HL-60 (cell line): Measurements from ENCODE around the gene USP40.

Experiments
- DNase-seq, 2 experiments: peaks; one replicate each; pipeline ENCODE4 v3.0.0-alpha.2; 2010 to 2020; ENCODE audit warnings: low read depth in 1 of 2, low spot score in 1 of 2
- H3K27ac ChIP-seq: fragments of 250-450 bp; sonication (Bioruptor Pico); replicated peaks from 2 replicates; pipeline ENCODE4 v1.5.1; 2020; ENCODE audit warnings: mild to moderate bottlenecking, moderate library complexity
- H3K27me3 ChIP-seq: fragments of 250-450 bp; sonication (Bioruptor Pico); 2 replicates; pipeline ENCODE4 v1.5.1; 2021; ENCODE audit warnings: mild to moderate bottlenecking, moderate library complexity; ENCODE audit not compliant: insufficient read depth, poor library complexity, severe bottlenecking
- H3K4me3 ChIP-seq: replicated peaks from 2 replicates; pipeline ENCODE4 v1.5.1; 2011; ENCODE audit warnings: mild to moderate bottlenecking, control low read depth, low read length; ENCODE audit not compliant: insufficient read depth
- GABPA ChIP-seq: IDR thresholded peaks from 2 replicates; pipeline ENCODE4 v1.6.1; 2012; ENCODE audit warnings: low read depth
- POLR2AphosphoS5 ChIP-seq: IDR thresholded peaks from 2 replicates; pipeline ENCODE4 v1.6.1; 2012; ENCODE audit warnings: low read depth
- SPI1 ChIP-seq: IDR thresholded peaks from 2 replicates; pipeline ENCODE4 v1.6.1; 2012; ENCODE audit warnings: low read depth, mild to moderate bottlenecking, borderline replicate concordance
- TF ChIP-seq, protein P1 (sequence below): IDR thresholded peaks from 2 replicates; pipeline ENCODE4 v1.6.1; 2012; ENCODE audit warnings: low read depth; ENCODE audit not compliant: insufficient replicate concordance
- TF ChIP-seq, protein P2 (sequence below): IDR thresholded peaks from one replicate; pipeline ENCODE4 v1.5.1; 2011; ENCODE audit warnings: low read length, control low read depth, inconsistent platforms; ENCODE audit not compliant: insufficient read depth

Gene USP40

DNA sequence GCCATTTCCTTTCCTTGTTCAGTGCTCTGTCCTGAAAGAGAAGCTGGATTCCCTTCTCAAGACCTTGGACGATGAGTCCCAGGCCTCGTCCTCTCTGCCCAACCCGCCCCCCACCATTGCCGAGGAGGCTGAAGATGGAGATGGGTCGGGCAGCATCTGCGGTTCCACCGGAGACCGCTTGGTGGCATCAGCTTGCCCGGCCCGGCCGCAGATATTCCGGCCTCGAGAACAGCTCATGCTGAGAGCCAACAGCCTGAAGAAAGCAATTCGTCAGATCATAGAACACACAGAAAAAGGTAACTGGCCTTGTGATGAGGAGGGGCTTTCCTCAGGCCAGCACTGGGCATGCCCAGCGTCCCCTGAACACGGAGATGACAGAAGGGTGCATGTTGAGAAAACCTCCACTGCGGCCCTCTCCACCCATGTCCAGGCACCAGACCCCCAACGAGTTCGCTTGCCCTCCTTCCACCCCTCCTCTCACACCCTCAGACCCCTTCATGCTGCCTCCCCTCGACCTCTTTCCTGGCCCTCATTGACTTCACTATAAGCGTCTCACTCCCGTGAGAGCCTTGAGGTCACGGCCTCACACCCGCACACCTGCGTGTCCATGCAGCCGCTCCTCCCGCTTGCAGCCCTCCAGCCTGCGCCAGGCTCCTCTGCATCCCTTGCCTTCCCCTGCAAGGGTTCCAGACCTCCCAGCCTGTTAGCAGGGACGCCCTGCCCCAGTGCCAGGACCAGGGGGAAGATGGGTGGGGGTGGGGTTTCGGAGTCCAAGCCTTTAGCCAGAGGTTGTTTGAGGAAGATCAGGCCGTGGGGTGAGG lies 117.3 kb downstream of the USP40 start:
- no peaks in the 10 kb centered on the region for H3K27me3 ChIP-seq
- H3K27ac ChIP-seq: no peak overlapping the region
- DNase-seq: no peak
- TF ChIP-seq POLR2AphosphoS5: no peak
- TF ChIP-seq SPI1: no peak
- no peak for TF ChIP-seq GABPA
- TF ChIP-seq, protein P1, sequence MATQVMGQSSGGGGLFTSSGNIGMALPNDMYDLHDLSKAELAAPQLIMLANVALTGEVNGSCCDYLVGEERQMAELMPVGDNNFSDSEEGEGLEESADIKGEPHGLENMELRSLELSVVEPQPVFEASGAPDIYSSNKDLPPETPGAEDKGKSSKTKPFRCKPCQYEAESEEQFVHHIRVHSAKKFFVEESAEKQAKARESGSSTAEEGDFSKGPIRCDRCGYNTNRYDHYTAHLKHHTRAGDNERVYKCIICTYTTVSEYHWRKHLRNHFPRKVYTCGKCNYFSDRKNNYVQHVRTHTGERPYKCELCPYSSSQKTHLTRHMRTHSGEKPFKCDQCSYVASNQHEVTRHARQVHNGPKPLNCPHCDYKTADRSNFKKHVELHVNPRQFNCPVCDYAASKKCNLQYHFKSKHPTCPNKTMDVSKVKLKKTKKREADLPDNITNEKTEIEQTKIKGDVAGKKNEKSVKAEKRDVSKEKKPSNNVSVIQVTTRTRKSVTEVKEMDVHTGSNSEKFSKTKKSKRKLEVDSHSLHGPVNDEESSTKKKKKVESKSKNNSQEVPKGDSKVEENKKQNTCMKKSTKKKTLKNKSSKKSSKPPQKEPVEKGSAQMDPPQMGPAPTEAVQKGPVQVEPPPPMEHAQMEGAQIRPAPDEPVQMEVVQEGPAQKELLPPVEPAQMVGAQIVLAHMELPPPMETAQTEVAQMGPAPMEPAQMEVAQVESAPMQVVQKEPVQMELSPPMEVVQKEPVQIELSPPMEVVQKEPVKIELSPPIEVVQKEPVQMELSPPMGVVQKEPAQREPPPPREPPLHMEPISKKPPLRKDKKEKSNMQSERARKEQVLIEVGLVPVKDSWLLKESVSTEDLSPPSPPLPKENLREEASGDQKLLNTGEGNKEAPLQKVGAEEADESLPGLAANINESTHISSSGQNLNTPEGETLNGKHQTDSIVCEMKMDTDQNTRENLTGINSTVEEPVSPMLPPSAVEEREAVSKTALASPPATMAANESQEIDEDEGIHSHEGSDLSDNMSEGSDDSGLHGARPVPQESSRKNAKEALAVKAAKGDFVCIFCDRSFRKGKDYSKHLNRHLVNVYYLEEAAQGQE: no peak
- TF ChIP-seq, protein P2, sequence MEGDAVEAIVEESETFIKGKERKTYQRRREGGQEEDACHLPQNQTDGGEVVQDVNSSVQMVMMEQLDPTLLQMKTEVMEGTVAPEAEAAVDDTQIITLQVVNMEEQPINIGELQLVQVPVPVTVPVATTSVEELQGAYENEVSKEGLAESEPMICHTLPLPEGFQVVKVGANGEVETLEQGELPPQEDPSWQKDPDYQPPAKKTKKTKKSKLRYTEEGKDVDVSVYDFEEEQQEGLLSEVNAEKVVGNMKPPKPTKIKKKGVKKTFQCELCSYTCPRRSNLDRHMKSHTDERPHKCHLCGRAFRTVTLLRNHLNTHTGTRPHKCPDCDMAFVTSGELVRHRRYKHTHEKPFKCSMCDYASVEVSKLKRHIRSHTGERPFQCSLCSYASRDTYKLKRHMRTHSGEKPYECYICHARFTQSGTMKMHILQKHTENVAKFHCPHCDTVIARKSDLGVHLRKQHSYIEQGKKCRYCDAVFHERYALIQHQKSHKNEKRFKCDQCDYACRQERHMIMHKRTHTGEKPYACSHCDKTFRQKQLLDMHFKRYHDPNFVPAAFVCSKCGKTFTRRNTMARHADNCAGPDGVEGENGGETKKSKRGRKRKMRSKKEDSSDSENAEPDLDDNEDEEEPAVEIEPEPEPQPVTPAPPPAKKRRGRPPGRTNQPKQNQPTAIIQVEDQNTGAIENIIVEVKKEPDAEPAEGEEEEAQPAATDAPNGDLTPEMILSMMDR: no peak
- H3K4me3 ChIP-seq: no peak overlapping the region

DNA sequence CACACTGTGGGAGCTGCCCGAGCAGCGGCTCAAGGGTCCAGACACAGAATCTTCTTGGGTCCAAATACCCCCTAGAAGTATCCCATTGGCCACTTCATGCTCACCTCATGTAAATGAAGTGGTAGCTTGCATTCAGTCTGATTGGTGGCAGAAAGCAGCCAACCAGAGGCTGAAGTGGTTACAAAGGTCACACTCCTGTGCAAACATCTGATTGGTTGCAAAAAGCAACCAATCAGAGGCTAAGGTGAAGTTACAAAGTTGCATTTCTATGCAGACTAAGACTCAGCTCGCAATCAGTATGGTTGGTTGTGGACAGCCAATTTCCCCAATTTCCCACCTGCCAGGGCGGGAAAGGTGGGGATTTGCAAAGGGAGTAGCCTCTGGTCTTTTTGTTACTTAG lies 118.0 kb downstream of the USP40 start:
- Histone ChIP-seq H3K27ac (no peak overlapping the region), H3K4me3 (no peak overlapping the region), H3K27me3 (no peaks in the 10 kb centered on the region)
- no peak for DNase-seq
- TF ChIP-seq, protein P1: no peak
- no peak for TF ChIP-seq POLR2AphosphoS5

DNA sequence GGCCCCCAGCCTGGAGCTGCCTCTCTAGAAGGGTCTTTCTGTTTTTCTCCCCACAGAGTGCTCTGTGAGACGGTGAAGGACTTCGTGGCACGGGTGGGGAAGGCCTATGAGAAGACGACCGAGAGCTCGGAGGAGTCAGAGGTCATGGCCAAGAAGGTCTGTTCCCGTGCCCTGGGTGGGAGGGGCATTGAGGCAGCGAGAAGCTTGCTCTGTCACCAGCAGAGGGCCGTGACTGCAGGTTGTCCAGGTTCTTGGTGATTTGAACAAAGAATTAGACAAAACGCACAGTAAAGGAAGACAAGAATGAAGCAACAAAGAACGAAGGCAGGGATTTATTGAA lies 118.4 kb downstream of the USP40 start:
- peak in 1 of 2 experiments; percentile 14 for DNase-seq
- TF ChIP-seq POLR2AphosphoS5 (no peak), GABPA (no peak), SPI1 (no peak)
- TF ChIP-seq, protein P2: no peak
- TF ChIP-seq, protein P1: no peak
- no peak overlapping the region for H3K27ac ChIP-seq
- H3K27me3 ChIP-seq: no peaks in the 10 kb centered on the region
- no peak overlapping the region for H3K4me3 ChIP-seq
